GM12872 (cell line): ENCODE results near the gene FRA10AC1.

Experiments used
- CTCF ChIP-seq: IDR thresholded peaks from 3 replicates; pipeline ENCODE4 v1.5.1; 2011; ENCODE audit warnings: low read depth, mild to moderate bottlenecking, low read length, moderate library complexity; ENCODE audit not compliant: insufficient read depth

The FRA10AC1 gene

GRCh38 chr10:93629647-93630305 lies 72.6 kb downstream of the FRA10AC1 start:
- no peak for TF ChIP-seq CTCF

- no peak for TF ChIP-seq CTCF
These were observed 73.5 kb downstream of the FRA10AC1 start for GRCh38 chr10:93628858-93629257.

- TF ChIP-seq CTCF, result no peak
These were observed 79.5 kb downstream of the FRA10AC1 start for GRCh38 chr10:93622942-93623341.

GRCh38 chr10:93620925-93621324 lies 81.5 kb downstream of the FRA10AC1 start:
- TF ChIP-seq CTCF, result no peak
